Spleen (tissue), 7 donors: Measurements from ENCODE around the gene RNASE2.

ENCODE experiments used
- CTCF ChIP-seq, 11 experiments: fragments of 200-600 bp in 7 of 11; fragments of 450-650 bp in 4 of 11; sonication (generic) in 4 of 11; IDR thresholded peaks in 8 of 11; conservative IDR thresholded peaks in 3 of 11; 1 replicate in 7 of 11; 2 replicates in 4 of 11; pipeline versions ENCODE4 v1.4.0 to v1.8.0; 2016 to 2021; ENCODE audit warnings: antibody characterized with exemption in 11 of 11, inconsistent platforms in 4 of 11, mild to moderate bottlenecking in 1 of 11
- POLR2A ChIP-seq, 3 donors: fragments of 450-650 bp; IDR thresholded peaks; one replicate each; pipeline ENCODE4 v1.5.1; 2017; ENCODE audit warnings: antibody characterized with exemption in 3 of 3, mild to moderate bottlenecking in 1 of 3
- donor health status: DM: no; HTN: no; CAD: no; lungs with moderate emphysema.
- donor health status: DM: no; HTN: no; CAD: no.
- donor health status: DM: no; HTN: no; CAD: no.

- no peak for TF ChIP-seq CTCF (IDR thresholded peaks at IDR 0.05 in 8 of 11, conservative IDR thresholded peaks at IDR 0.05 in 3 of 11)
- no peak for TF ChIP-seq POLR2A (IDR thresholded peaks at IDR 0.05)
These were observed 41.8 kb downstream of the RNASE2 start for GRCh38 chr14:20997115-20997514.
